B cell (primary cell): ENCODE measurements around the gene MEIS2. TPM values are rescaled to one million over a fixed set of nuclear protein-coding genes. Genes with fewer than 3 reads are reported as not detected.

Experiments
- ATAC-seq: fragments of 200-7000 bp; cut with Tn5 transposase; one replicate; pipeline ENCODE4 v1.10.0; 2021; ENCODE audit warnings: low read depth, mild to moderate bottlenecking, moderate number of reproducible peaks, moderate library complexity
- CTCF ChIA-PET: fragments of 350-600 bp; sonication (Branson Sonifier 250); formaldehyde crosslinking; loops from one replicate; lab custom pipeline; 2021; ENCODE audit warnings: antibody characterized with exemption, inconsistent platforms; lab: Charles Lee
- POLR2A ChIA-PET: fragments of 350-600 bp; sonication (Branson Sonifier 250); formaldehyde crosslinking; loops from one replicate; lab custom pipeline; 2021; ENCODE audit warnings: antibody characterized with exemption; lab: Charles Lee
- DNase-seq: peaks from one replicate; pipeline ENCODE4 v3.0.0; 2013
- H2AFZ ChIP-seq: 2 replicates; pipeline ENCODE4 v1.6.1; 2012; ENCODE audit warnings: mild to moderate bottlenecking, low read depth, low read length; ENCODE audit not compliant: insufficient read depth, poor library complexity, severe bottlenecking
- H3K27ac ChIP-seq, 2 donors: 1 replicate in 1 of 2; 2 replicates in 1 of 2; pipeline ENCODE4 v1.5.1; 2012 to 2013; ENCODE audit warnings: low read length in 2 of 2, mild to moderate bottlenecking in 2 of 2, moderate library complexity in 1 of 2
- H3K27me3 ChIP-seq, 4 experiments: fragments of 200-600 bp in 1 of 4; sonication (generic) in 1 of 4; replicated peaks in 1 of 4; 1 replicate in 2 of 4; 2 replicates in 2 of 4; pipeline versions ENCODE4 v1.6.1 to v1.7.0; 2013 to 2016; ENCODE audit warnings: low read length in 3 of 4, mild to moderate bottlenecking in 2 of 4, mixed read lengths in 1 of 4, moderate library complexity in 1 of 4; ENCODE audit not compliant: insufficient read depth in 4 of 4, control insufficient read depth in 3 of 4; ENCODE audit errors: control extremely low read depth in 1 of 4
- H3K36me3 ChIP-seq, 2 experiments: replicated peaks in 1 of 2; 1 replicate in 1 of 2; 2 replicates in 1 of 2; pipeline versions ENCODE4 v1.6.1 to v1.7.1; 2013; ENCODE audit warnings: low read length in 1 of 2; ENCODE audit not compliant: insufficient read depth in 2 of 2, control insufficient read depth in 1 of 2; ENCODE audit errors: control extremely low read depth in 1 of 2, extremely low read depth in 1 of 2
- H3K4me1 ChIP-seq, 2 donors: fragments of 200-600 bp in 1 of 2; sonication (generic) in 1 of 2; 1 replicate in 1 of 2; 2 replicates in 1 of 2; pipeline versions ENCODE4 v1.5.1 to v1.6.1; 2013 to 2017; ENCODE audit warnings: low read length in 2 of 2; ENCODE audit not compliant: control insufficient read depth in 2 of 2, insufficient read depth in 2 of 2
- H3K4me2 ChIP-seq: replicated peaks from 2 replicates; pipeline ENCODE3; 2012; ENCODE audit warnings: mild to moderate bottlenecking, low read depth, low read length; ENCODE audit not compliant: poor library complexity, severe bottlenecking
- H3K4me3 ChIP-seq, 5 experiments: fragments of 200-600 bp in 1 of 5; sonication (generic) in 1 of 5; 1 replicate in 3 of 5; 2 replicates in 2 of 5; pipeline versions ENCODE4 v1.5.1 to v1.7.0; 2011 to 2016; ENCODE audit warnings: low read length in 4 of 5, mild to moderate bottlenecking in 4 of 5, low read depth in 2 of 5, control low read depth in 1 of 5, moderate library complexity in 1 of 5; ENCODE audit not compliant: insufficient read depth in 1 of 5; ENCODE audit errors: control extremely low read depth in 1 of 5, extremely low read depth in 1 of 5
- H3K79me2 ChIP-seq: fragments of 200-600 bp; sonication (generic); one replicate; pipeline ENCODE4 v1.6.0; 2016; ENCODE audit warnings: low read length; ENCODE audit not compliant: control insufficient read depth, insufficient read depth
- H3K9ac ChIP-seq: fragments of 200-600 bp; sonication (generic); 2 replicates; pipeline ENCODE4 v1.6.1; 2017; ENCODE audit warnings: mild to moderate bottlenecking, low read length, moderate library complexity
- H3K9me3 ChIP-seq, 3 donors: one replicate each; pipeline versions ENCODE4 v1.6.1 to v1.7.1; 2013; ENCODE audit warnings: low read length in 2 of 3; ENCODE audit not compliant: control insufficient read depth in 2 of 3, insufficient read depth in 1 of 3; ENCODE audit errors: control extremely low read depth in 1 of 3
- H4K20me1 ChIP-seq: 2 replicates; pipeline ENCODE4 v1.6.0; 2012; ENCODE audit warnings: mild to moderate bottlenecking, low read length; ENCODE audit not compliant: insufficient read depth, control insufficient read depth, poor library complexity, severe bottlenecking
- H3K27ac Mint-ChIP-seq: one replicate; pipeline ENCODE4 v1.8.0; 2021; ENCODE audit warnings: mixed read lengths
- H3K27me3 Mint-ChIP-seq: one replicate; pipeline ENCODE4 v1.8.0; 2021; ENCODE audit warnings: mixed read lengths
- H3K4me1 Mint-ChIP-seq: one replicate; pipeline ENCODE4 v1.8.0; 2021; ENCODE audit warnings: mixed read lengths
- H3K4me3 Mint-ChIP-seq: one replicate; pipeline ENCODE4 v1.8.0; 2021; ENCODE audit warnings: mixed read lengths
- H3K9me3 Mint-ChIP-seq: one replicate; pipeline ENCODE4 v1.8.0; 2022; ENCODE audit warnings: mixed read lengths; ENCODE audit not compliant: insufficient read depth
- EZH2 ChIP-seq: IDR thresholded peaks from 2 replicates; pipeline ENCODE4 v1.6.1; 2012; ENCODE audit warnings: borderline replicate concordance, low read depth, mild to moderate bottlenecking, moderate library complexity, low read length; ENCODE audit not compliant: insufficient read depth, poor library complexity, severe bottlenecking
- WGBS: methylation state at CpG from one replicate; pipeline ENCODE4 v1.1.5; 2013; ENCODE audit warnings: missing lambda C conversion rate; ENCODE audit not compliant: insufficient coverage; 5-methylcytosine and 5-hydroxymethylcytosine counted together
- intact Hi-C: fragments of 100-400 bp; cut with micrococcal nuclease; formaldehyde crosslinking; loops from one replicate; pipeline ENCODE4 v1.10.0; 2022
- polyA plus RNA-seq: library from polyadenylated mRNA; depleted of rRNA; stranded (reverse); fragments of >200 nt; gene quantifications from 2 replicates; pipeline ENCODE4 v1.2.3, GENCODE V29; 2012
- total RNA-seq, 2 donors: library from RNA; stranded (reverse); fragments of 120-200 nt in 1 of 2; gene quantifications; 1 replicate in 1 of 2; 2 replicates in 1 of 2; pipeline versions ENCODE4 v1.2.3 to v1.2.4, GENCODE V29; 2013 to 2022
- TF ChIP-seq, protein P1 (sequence below): fragments of 200-600 bp; IDR thresholded peaks from one replicate; pipeline ENCODE4 v1.8.0; 2022; ENCODE audit warnings: antibody characterized with exemption, mild to moderate bottlenecking

MEIS2 gene
- total and polyA plus RNA-seq, 2 donors (not counting 1 experiment from before 2014, with no cell fraction given): 0.22 TPM; not detected in 1

DNA sequence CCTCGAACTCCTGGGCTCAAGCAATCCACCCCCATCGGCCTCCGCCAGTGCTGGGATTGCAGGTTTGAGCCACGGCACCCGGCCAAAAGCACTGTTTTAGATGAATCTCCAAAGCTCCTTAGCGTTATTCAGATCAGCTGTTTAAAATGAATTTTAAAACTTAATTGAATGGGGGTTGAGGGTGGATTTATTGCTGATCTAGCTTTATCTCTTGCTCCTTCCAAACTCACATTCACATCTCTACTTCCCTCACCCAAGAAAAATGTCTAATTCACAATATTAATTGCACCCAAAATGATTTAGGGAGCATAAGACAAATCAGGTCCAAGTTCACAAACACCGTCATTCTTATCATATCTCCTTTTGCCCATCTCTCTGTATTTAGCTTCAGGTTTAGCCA lies 89.8 kb downstream of the MEIS2 start:
- Histone ChIP-seq H3K4me2 (no peak overlapping the region), H3K79me2 (no peaks in the 10 kb centered on the region), H3K4me1 (no peaks in the 10 kb centered on the region), H3K27me3 (no peaks in the 10 kb centered on the region), H3K27ac (no peak overlapping the region), H4K20me1 (no peaks in the 10 kb centered on the region), H3K9me3 (no peaks in the 10 kb centered on the region), H3K36me3 (no peaks in the 10 kb centered on the region), H2AFZ (no peak overlapping the region), H3K4me3 (no peak overlapping the region), H3K9ac (no peak overlapping the region)
- intact Hi-C loops: no loop called here
- no peak overlapping the region for H3K4me3 Mint-ChIP-seq
- WGBS: 100% methylated on average over 5 of the region's 7 CpGs
- ChIA-PET CTCF (no interaction called here), POLR2A (interaction anchor here (0.6 kb wide), 1 partner anchor 21 kb away, joined by 3 read pairs; no protein-coding TSS in a partner anchor)
- no peaks in the 10 kb centered on the region for H3K9me3 Mint-ChIP-seq
- no peaks in the 10 kb centered on the region for H3K4me1 Mint-ChIP-seq
- H3K27ac Mint-ChIP-seq: no peak overlapping the region
- TF ChIP-seq EZH2: no peak
- TF ChIP-seq, protein P1, sequence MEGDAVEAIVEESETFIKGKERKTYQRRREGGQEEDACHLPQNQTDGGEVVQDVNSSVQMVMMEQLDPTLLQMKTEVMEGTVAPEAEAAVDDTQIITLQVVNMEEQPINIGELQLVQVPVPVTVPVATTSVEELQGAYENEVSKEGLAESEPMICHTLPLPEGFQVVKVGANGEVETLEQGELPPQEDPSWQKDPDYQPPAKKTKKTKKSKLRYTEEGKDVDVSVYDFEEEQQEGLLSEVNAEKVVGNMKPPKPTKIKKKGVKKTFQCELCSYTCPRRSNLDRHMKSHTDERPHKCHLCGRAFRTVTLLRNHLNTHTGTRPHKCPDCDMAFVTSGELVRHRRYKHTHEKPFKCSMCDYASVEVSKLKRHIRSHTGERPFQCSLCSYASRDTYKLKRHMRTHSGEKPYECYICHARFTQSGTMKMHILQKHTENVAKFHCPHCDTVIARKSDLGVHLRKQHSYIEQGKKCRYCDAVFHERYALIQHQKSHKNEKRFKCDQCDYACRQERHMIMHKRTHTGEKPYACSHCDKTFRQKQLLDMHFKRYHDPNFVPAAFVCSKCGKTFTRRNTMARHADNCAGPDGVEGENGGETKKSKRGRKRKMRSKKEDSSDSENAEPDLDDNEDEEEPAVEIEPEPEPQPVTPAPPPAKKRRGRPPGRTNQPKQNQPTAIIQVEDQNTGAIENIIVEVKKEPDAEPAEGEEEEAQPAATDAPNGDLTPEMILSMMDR: no peak
- no peak for DNase-seq
- H3K27me3 Mint-ChIP-seq: peaks cover 3% of the 10 kb centered on the region
- no peak for ATAC-seq

DNA sequence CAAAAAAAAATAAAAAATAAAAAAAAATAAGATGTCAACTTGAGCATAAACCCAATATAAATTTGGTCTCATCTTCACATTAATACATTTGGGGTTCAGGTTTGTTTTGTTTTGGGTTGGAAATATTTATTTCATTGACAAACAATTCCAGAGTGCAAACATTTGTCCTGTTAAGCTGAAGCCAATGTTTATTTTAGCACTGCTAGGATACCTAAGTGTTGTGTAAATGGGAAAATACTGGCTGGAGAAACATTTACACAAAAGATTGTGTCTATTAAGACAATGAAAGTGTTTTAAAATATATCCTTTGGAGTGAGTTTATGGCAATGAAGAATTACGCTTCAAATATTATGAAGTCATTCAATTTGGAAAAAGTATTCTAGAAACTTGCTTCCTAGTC lies 91.1 kb downstream of the MEIS2 start:
- no peak overlapping the region for H3K27ac ChIP-seq
- no peak overlapping the region for H2AFZ ChIP-seq
- DNase-seq (no peak), ATAC-seq (no peak)
- H3K4me1 ChIP-seq: no peaks in the 10 kb centered on the region
- H3K4me3 Mint-ChIP-seq: no peak overlapping the region
- H3K9ac ChIP-seq: no peak overlapping the region
- H3K9me3 ChIP-seq: no peaks in the 10 kb centered on the region
- no peaks in the 10 kb centered on the region for H3K4me1 Mint-ChIP-seq
- H3K27me3 Mint-ChIP-seq: peaks cover 3% of the 10 kb centered on the region
- ChIA-PET POLR2A (no interaction called here), CTCF (no interaction called here)
- peaks cover 2% of the 10 kb centered on the region for H3K9me3 Mint-ChIP-seq
- no peaks in the 10 kb centered on the region for H3K27me3 ChIP-seq
- intact Hi-C loops: no loop called here
- no peaks in the 10 kb centered on the region for H3K36me3 ChIP-seq
- no CpG with 5 or more reads among the region's 1 CpG for WGBS
- no peaks in the 10 kb centered on the region for H4K20me1 ChIP-seq
- no peak overlapping the region for H3K27ac Mint-ChIP-seq
- H3K79me2 ChIP-seq: no peaks in the 10 kb centered on the region
- no peak overlapping the region for H3K4me3 ChIP-seq
- H3K4me2 ChIP-seq: no peak overlapping the region
- TF ChIP-seq EZH2: no peak
- TF ChIP-seq, protein P1: no peak
